HL-60/S4 treated with retinoic acid at 250 ng/mL for 4 days and 3 days (cell line): ENCODE measurements around the gene TTC39A.

Experiments
- in situ Hi-C: fragments of 300-500 bp; cut with MboI; formaldehyde crosslinking; loops from 2 replicates; pipeline ENCODE4 v1.7.0; 2022; ENCODE audit warnings: low sequenced_read_pairs

The TTC39A gene

GRCh38 chr1:51298322-51298705 lies 32.0 kb downstream of the TTC39A start:
- in situ Hi-C loops: no loop called here

DNA sequence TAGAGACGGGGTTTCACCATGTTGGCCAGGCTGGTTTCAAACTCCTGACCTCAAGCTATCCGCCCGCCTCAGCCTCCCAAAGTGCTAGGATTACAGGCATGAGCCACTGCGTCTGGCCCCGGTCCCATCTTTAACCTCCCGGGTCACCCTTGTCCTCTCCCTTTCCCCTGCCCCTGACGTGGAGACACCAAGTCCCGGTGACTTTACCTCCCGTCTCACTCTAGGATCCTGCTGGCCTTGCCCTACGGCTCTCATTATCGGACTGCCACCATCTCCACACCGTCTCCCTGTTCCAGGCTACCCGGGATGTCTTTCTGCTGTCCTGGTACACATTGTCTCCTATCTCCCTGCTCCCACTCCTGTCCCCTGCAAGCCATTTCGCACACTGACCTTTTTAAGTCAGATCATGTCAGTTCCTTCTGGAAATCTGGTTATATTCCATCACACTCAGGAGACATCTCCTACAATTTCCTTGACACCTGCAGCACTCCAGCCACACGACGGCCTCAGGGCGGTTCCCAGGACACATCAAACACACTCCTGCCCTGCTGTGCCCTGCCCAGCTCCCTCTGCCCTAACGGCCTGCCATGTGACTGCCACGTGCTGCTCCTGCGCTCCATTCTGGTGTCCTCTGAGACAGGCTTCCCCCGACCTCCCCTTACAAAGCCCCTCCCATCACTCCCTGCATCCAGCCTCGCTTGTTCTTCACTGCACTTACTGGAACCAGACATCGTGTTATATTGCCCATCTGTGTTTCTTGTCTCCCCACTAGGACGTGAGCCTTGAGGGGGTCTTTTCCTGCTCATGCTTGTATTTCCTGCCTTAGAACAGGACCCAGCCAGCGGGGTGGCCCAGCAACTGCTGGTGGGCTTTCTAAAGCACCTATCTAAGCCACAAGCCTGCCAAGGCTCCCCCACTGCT lies 32.7 kb downstream of the TTC39A start:
- in situ Hi-C loops: no loop called here

DNA sequence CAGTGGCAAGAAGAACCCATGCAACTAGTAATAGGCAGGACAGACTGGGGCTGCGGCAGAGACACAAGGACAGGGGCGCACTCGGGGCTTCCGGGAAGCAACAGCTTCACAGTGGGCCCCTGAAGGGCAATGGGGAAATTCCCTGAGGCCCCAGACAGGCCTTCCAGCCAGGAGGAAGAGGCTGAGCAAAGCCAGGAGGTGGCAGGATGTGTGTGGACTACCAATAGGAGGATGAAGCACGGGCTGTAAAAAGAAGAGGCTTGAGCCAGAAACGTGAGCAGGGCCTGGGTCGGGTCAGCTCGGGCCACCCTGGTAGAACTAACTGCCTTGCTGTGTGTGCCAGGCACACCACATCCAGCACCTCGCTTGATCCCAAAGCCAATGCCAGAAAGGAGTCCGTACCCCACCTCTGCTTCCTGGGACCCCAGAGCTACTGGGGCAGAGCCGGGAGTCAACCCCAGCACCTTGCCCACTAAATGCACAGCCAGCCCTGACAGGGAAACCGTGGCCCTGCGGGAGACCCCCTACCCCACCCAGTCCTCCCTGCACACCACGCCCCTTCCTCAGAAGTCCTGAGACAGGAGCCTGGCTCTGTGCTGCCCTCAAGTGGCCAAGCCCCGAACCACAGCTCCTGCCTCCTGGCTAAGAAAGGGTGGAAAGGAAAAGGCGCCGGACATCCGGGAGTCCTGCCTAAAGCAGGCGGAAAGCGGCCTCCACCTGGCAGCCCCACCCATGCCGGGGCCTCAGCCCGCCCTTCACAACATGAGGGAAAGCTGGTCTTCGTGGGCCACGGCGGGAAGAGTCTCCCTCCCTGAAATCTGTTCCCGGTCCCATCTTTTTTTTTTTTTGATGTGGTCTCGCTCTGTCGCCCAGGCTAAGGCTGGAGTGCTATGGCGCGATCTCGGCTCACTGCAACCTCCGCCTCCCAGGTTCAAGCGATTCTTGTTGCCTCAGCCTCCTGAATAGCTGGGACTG lies 33.7 kb downstream of the TTC39A start:
- in situ Hi-C loops: no loop called here

DNA sequence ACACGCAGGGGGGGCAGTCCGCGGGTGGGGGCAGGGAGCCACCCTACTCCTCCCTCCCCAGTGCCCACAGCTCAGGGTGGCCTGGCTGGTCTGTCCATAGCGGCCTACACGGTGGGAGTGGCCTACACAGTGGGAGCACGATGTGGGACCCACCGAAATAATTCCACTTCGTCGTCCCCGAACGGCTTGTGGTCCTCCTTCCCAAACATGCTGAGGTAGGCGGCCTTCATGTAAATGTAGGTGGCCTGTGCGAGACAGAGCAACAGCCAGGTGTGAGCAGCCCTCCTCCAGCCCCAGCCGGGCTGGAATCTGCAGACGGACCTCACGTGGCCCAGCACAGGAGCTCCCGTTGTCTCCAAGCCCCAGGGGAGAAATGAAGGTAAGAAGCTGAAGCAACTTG lies 34.4 kb downstream of the TTC39A start:
- in situ Hi-C loops: no loop called here

DNA sequence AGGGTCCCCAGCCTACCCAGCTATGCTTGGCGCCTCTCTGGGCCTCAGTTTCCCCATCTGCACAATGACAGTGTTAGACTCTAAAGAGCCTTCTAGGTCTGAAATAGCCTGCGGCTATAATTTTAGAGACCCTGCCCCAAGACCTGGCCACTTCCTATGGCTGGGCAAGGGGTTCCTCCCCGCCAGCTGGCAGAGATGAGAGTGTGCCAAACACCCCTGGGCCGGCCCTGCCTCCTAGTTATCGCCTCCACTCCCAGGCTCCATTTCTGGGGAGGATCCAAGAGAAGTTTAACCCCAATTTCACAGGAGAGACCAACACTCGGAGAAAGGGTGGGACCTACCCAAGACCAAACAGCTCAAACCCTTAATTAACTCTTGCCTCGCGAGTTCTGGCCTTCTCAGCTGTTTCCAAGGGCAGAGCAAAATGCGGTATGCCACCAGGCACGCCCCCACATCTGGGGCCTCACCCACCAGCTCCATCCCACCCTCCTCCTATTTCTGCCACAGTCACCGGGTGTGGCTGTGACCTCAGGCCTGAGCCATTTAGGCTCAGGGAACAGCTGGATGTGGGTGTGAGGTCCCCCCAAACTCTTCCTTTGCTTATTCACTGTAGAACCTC lies 35.7 kb downstream of the TTC39A start:
- in situ Hi-C loops: no loop called here

DNA sequence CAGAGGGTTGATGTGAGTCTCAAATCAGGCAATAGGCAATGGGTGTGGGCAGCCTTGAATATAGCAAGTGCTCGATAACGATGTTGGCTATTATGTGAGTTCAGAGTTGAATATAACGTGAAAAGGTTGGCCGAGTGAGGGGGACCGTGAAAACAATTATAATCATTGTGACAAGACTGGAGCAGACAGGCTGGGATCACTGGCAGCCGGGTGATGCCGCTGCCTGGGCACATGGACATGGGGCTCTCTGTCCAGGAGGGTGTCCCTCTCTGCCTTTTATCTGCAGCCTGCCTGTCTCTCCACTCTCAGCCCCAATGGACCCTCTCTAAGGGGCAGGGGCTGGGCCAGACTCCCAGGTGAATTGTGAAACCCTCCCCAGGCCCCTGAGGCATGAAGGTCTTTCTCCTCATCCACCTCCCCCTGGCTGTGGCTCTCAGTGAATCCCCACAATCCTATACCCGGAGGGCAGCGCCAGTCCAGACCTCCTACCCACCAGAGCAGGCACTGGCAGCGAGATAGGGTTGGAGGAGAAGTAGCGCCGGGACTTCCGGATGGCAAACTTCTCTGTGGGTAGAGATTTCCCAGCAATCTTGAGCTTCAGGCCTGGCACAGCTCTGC lies 36.4 kb downstream of the TTC39A start:
- in situ Hi-C loops: no loop called here

DNA sequence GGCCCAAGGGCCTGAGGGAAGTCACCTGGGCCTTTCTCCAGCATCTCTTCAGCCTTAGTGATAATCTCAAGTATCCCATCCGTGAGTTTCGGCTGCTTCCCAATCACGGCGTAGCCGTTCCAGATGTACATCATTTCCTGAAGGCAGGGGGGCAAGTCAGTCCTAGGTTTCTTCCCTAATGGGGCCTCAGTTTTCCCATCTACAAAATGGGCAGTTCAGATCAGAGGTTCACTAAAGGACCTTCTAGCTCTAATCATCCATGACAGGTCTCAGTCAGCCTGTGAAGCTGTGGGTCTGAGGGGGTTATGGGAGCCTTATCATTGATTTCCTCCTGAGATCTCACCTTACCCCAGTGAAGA lies 39.9 kb downstream of the TTC39A start:
- in situ Hi-C loops: no loop called here

GRCh38 chr1:51289676-51290488 lies 40.5 kb downstream of the TTC39A start:
- in situ Hi-C loops: no loop called here

DNA sequence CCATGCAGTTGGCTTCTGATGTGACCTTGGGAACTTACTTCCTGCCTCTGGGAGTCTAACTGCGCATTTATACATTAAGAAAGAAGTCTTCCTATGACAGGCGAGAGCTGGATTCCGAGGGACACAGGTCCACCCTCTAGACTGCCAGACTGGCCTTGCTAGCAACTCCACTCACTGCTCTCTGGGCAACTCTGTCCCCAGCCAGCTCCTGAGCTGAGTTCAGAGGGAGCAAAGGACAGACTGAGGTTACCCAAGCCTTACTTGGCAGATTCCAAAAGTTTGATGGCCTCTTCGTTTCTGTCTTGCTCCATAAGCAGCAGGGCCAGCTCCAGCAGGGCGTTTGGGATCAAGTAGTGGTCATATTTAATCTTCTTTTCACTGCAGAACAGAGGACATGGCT lies 41.8 kb downstream of the TTC39A start:
- in situ Hi-C loops: no loop called here

- in situ Hi-C loops: no loop called here
Observed at GRCh38 chr1:51287966-51288365, 42.4 kb downstream of the TTC39A start.

GRCh38 chr1:51285055-51285454 lies 45.3 kb downstream of the TTC39A start:
- in situ Hi-C loops: no loop called here

GRCh38 chr1:51284487-51284954 lies 45.8 kb downstream of the TTC39A start:
- in situ Hi-C loops: no loop called here

DNA sequence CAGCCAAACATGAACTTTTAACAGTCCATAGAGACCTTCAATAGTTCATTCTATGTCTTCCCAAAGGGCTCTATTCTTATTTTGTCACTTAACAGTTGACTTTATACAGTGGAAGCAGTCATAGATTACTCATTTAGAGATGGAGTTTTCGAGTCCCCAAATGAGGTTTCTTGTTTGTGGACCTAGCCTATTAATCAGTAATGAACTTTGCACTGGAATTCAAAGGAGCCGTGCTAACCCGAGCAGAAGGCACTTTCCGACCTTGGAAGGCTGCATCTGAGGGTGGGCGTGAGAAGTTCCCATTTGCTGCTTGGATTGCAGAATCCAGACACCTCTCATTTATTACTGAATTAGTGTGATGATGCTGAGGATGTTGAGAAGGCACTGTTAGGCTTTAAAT lies 46.4 kb downstream of the TTC39A start:
- in situ Hi-C loops: no loop called here

- in situ Hi-C loops: no loop called here
Observed at GRCh38 chr1:51282605-51283004, 47.8 kb downstream of the TTC39A start.

DNA sequence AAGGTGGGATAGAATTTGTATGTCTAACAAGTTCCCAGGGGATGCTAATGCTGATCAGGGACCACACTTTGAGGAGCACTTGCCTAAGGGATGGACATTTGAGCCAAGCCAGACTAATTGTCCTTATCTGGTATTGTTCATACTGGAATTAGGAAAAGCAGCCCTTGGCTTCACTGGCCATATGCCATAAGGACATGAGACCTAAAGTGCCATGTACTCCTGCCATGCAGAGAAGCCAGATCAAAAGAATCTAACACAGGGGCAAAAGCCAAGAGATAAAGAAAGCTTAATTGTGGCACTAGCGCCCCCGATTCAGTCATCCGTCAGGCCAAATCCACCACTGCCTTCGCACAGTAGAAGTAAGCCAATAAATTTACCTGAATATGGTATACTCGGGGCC lies 48.6 kb downstream of the TTC39A start:
- in situ Hi-C loops: no loop called here

DNA sequence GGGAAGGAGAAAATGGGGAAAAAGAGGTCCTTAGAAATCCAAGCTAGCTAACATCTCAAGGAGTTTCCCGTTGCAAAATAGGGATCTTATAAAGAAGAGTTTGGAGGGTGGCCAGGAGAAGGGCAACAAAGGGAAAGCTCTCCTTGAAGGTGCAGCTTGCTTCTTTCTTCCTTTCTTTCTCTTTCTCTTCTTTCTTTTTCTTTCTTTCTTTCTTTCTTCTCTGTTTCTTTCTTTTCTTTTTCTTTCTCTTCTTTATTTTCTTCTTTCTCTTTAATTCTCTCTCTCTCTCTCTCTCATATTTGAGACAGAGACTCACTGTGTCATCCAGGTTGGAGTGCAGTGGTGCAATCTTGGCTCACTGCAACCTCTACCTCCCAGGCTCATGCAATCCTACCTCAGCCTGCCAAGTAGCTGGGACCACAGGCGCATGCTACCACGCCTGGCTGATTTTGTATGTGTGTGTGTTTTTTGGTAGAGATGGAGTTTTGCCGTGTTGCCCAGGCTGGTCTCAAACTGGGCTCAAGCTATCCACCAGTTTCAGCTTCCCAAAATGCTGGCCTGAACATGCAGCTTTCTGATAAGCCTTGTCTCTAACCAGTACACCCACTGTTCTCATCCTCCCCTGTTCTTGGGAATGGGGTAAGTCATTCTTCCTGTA lies 49.9 kb downstream of the TTC39A start:
- in situ Hi-C loops: no loop called here

- in situ Hi-C loops: no loop called here
Observed at GRCh38 chr1:51276286-51276685, 54.1 kb downstream of the TTC39A start.

- in situ Hi-C loops: no loop called here
Observed at GRCh38 chr1:51274676-51275075, 55.7 kb downstream of the TTC39A start.

GRCh38 chr1:51272916-51273315 lies 57.4 kb downstream of the TTC39A start:
- in situ Hi-C loops: no loop called here
